Activated gamma-delta T cell (primary cell): ENCODE data around the gene GOLGA6D.
"Not testable (repeated sequence)": the region's sequence is repeated elsewhere in the genome, so short reads cannot be mapped to it uniquely, and the experiment has no call there.

Source experiments
- DNase-seq: peaks from one replicate; lab custom pipeline; 2025; lab: John Stamatoyannopoulos, UW

Gene GOLGA6D

GRCh38 chr15:75333654-75334419, 51.2 kb downstream of the GOLGA6D start:
- DNase-seq, result not testable (repeated sequence)

GRCh38 chr15:75335313-75335704, 52.7 kb downstream of the GOLGA6D start:
- DNase-seq, result no peak

GRCh38 chr15:75335705-75336355, 53.2 kb downstream of the GOLGA6D start, which contains the start of gene COMMD4:
COMMD4 (plus strand) TSS chr15:75336063; CDS start chr15:75336090, 27 bp downstream.
- DNase-seq, result peak; percentile 30

GRCh38 chr15:75338661-75339240, 56.1 kb downstream of the GOLGA6D start:
- DNase-seq, result no peak

GRCh38 chr15:75339531-75340240, 57.1 kb downstream of the GOLGA6D start:
- no peak for DNase-seq

- no peak for DNase-seq
Observed at GRCh38 chr15:75342221-75342620, 59.6 kb downstream of the GOLGA6D start.

GRCh38 chr15:75343953-75344352, 61.3 kb downstream of the GOLGA6D start:
- not testable (repeated sequence) for DNase-seq
